ENCODE data around the gene TMEM248. TPM values are rescaled to one million over a fixed set of nuclear protein-coding genes. Genes with fewer than 3 reads are reported as not detected.
"Not testable (repeated sequence)": the region's sequence is repeated elsewhere in the genome, so short reads cannot be mapped to it uniquely, and the experiment has no call there.

Gene TMEM248
- total RNA-seq, 1 experiment from 2014 or later, result 70.5 TPM

- intact Hi-C loops (cut with micrococcal nuclease; ENCODE audit: unreplicated experiment), result loop anchor here (5.0 to 10.0 kb wide), 2 partner anchors 152 to 439 kb away; no protein-coding TSS in a partner anchor
- H3K9me3 Mint-ChIP-seq (ENCODE audit: low read depth, unreplicated experiment); H3K4me1 Mint-ChIP-seq (ENCODE audit: low read depth, unreplicated experiment); H3K27me3 Mint-ChIP-seq (ENCODE audit: unreplicated experiment); BruUV-seq (replicated peaks): not testable (repeated sequence)
- Mint-ChIP-seq H3K4me3 (ENCODE audit: low read depth, unreplicated experiment) (peak within 1 kb of the TSS; percentile 93), H3K36me3 (ENCODE audit: insufficient read depth, unreplicated experiment) (peaks cover 41% of the 10 kb centered on the region), H3K27ac (ENCODE audit: unreplicated experiment) (peak within 1 kb of the TSS; percentile 98)
- peak; percentile 96 for DNase-seq
- CTCF ChIA-PET, result interaction anchor here (0.6 to 0.8 kb wide), 2 partner anchors 152 to 482 kb away, joined by 4 to 6 read pairs; no protein-coding TSS in a partner anchor
Measured at GRCh38 chr7:66996444-66997191, 75.6 kb downstream of the TMEM248 start, which contains the start of gene TYW1. Gene TYW1, plus strand, starts transcription at chr7:66996833. Its CDS starts 146 bp downstream, at chr7:66996979.

- H3K4me3 Mint-ChIP-seq (ENCODE audit: low read depth, unreplicated experiment); H3K27ac Mint-ChIP-seq (ENCODE audit: unreplicated experiment); BruUV-seq (replicated peaks); CTCF ChIA-PET; DNase-seq; H3K27me3 Mint-ChIP-seq (ENCODE audit: unreplicated experiment); H3K9me3 Mint-ChIP-seq (ENCODE audit: low read depth, unreplicated experiment); H3K4me1 Mint-ChIP-seq (ENCODE audit: low read depth, unreplicated experiment); intact Hi-C loops (cut with micrococcal nuclease; ENCODE audit: unreplicated experiment): not testable (repeated sequence)
- peaks cover 24% of the 10 kb centered on the region for H3K36me3 Mint-ChIP-seq (ENCODE audit: insufficient read depth, unreplicated experiment)
Measured at GRCh38 chr7:67000601-67001258, 79.7 kb downstream of the TMEM248 start.

- H3K9me3 Mint-ChIP-seq (ENCODE audit: low read depth, unreplicated experiment); H3K27me3 Mint-ChIP-seq (ENCODE audit: unreplicated experiment); H3K36me3 Mint-ChIP-seq (ENCODE audit: insufficient read depth, unreplicated experiment); H3K4me1 Mint-ChIP-seq (ENCODE audit: low read depth, unreplicated experiment); H3K27ac Mint-ChIP-seq (ENCODE audit: unreplicated experiment); BruUV-seq (replicated peaks); H3K4me3 Mint-ChIP-seq (ENCODE audit: low read depth, unreplicated experiment); intact Hi-C loops (cut with micrococcal nuclease; ENCODE audit: unreplicated experiment); DNase-seq: not testable (repeated sequence)
- CTCF ChIA-PET, result interaction anchor here (0.6 kb wide), 1 partner anchor 340 kb away, joined by 3 read pairs; no protein-coding TSS in a partner anchor
Measured at GRCh38 chr7:67004145-67004544, 83.1 kb downstream of the TMEM248 start.

GRCh38 chr7:67006965-67007364 lies 85.9 kb downstream of the TMEM248 start:
- TF ChIP-seq CTCF (IDR thresholded peaks at IDR 0.05; ENCODE audit: unreplicated experiment), result no peak
- BruUV-seq (replicated peaks), result no TSS peak
- no peak for DNase-seq
- intact Hi-C loops (cut with micrococcal nuclease; ENCODE audit: unreplicated experiment), result no loop called here
- Mint-ChIP-seq H3K27me3 (ENCODE audit: unreplicated experiment) (no peaks in the 10 kb centered on the region), H3K27ac (ENCODE audit: unreplicated experiment) (no peak overlapping the region), H3K9me3 (ENCODE audit: low read depth, unreplicated experiment) (no peaks in the 10 kb centered on the region), H3K4me3 (ENCODE audit: low read depth, unreplicated experiment) (no peak overlapping the region), H3K36me3 (ENCODE audit: insufficient read depth, unreplicated experiment) (peaks cover 13% of the 10 kb centered on the region), H3K4me1 (ENCODE audit: low read depth, unreplicated experiment) (no peaks in the 10 kb centered on the region)
- CTCF ChIA-PET, result no interaction called here

Other genes starting within 250 kb of the TMEM248 start
- 12.2 and 14.2 TPM in 2 replicates for gene RABGEF1, start 180.5 kb upstream of the TMEM248 start, total RNA-seq (2022)
- 54.6 and 60.6 TPM in 2 replicates for gene SBDS, start 74.4 kb downstream of the TMEM248 start, total RNA-seq (2022)
- 12.1 and 13.9 TPM in 2 replicates for gene TYW1, start 75.6 kb downstream of the TMEM248 start, total RNA-seq (2022)